HG03571 (cell line): ENCODE measurements around the gene ZBTB40.

Source experiments
- ATAC-seq: cut with Tn5 transposase; IDR thresholded peaks from one replicate; pipeline ENCODE4 v1.9.1; 2021; ENCODE audit not compliant: unreplicated experiment

ZBTB40 gene

GRCh38 chr1:22553991-22554522 lies 102.4 kb downstream of the ZBTB40 start:
- ATAC-seq = no peak

- no peak for ATAC-seq
Measured at GRCh38 chr1:22555371-22555656, 103.7 kb downstream of the ZBTB40 start.

- no peak for ATAC-seq
Measured at GRCh38 chr1:22556391-22557104, 104.9 kb downstream of the ZBTB40 start.

- no peak for ATAC-seq
Measured at GRCh38 chr1:22557341-22557950, 105.8 kb downstream of the ZBTB40 start.

GRCh38 chr1:22562584-22563583 lies 111.2 kb downstream of the ZBTB40 start, which contains the start of gene EPHA8:
Gene EPHA8 (plus strand): TSS chr1:22563489. CDS start chr1:22563636, 147 bp downstream.
- ATAC-seq = no peak

GRCh38 chr1:22563671-22564602 lies 112.3 kb downstream of the ZBTB40 start:
- ATAC-seq = no peak

- ATAC-seq = no peak
Measured at GRCh38 chr1:22566161-22566560, 114.5 kb downstream of the ZBTB40 start.

GRCh38 chr1:22567197-22567596 lies 115.5 kb downstream of the ZBTB40 start:
- ATAC-seq = no peak

GRCh38 chr1:22567994-22568393 lies 116.3 kb downstream of the ZBTB40 start:
- ATAC-seq = no peak

GRCh38 chr1:22569269-22569668 lies 117.6 kb downstream of the ZBTB40 start:
- no peak for ATAC-seq

- no peak for ATAC-seq
Measured at GRCh38 chr1:22570140-22570909, 118.7 kb downstream of the ZBTB40 start.

- no peak for ATAC-seq
Measured at GRCh38 chr1:22572818-22573217, 121.2 kb downstream of the ZBTB40 start.

- ATAC-seq = no peak
Measured at GRCh38 chr1:22573237-22573636, 121.6 kb downstream of the ZBTB40 start.

- ATAC-seq = no peak
Measured at GRCh38 chr1:22575532-22576149, 124.0 kb downstream of the ZBTB40 start.

GRCh38 chr1:22576150-22576544 lies 124.5 kb downstream of the ZBTB40 start:
- ATAC-seq = no peak

- ATAC-seq = no peak
Measured at GRCh38 chr1:22576617-22577016, 125.0 kb downstream of the ZBTB40 start.

GRCh38 chr1:22578732-22579361 lies 127.2 kb downstream of the ZBTB40 start:
- ATAC-seq = no peak

- no peak for ATAC-seq
Measured at GRCh38 chr1:22579541-22580155, 128.0 kb downstream of the ZBTB40 start.
